Kidney (tissue), 14 donors: ENCODE measurements around the gene ANKRD13B. TPM values are rescaled to one million over a fixed set of nuclear protein-coding genes. Genes with fewer than 3 reads are reported as not detected.

Source experiments
- DNase-seq, 5 donors: peaks; one replicate each; pipeline ENCODE4 v3.0.0-alpha.2; 2013 to 2020
- FAIRE-seq: peaks from 2 replicates; lab custom pipeline; 2012; peaks lifted over from hg19 to GRCh38; lab: Jason Lieb, UNC
- H3K27ac ChIP-seq, 2 donors: one replicate each; pipeline ENCODE4 v1.7.0; 2013; ENCODE audit warnings: low read depth in 2 of 2, low read length in 2 of 2, inconsistent platforms in 1 of 2
- H3K27me3 ChIP-seq: one replicate; pipeline ENCODE4 v1.7.1; 2013; ENCODE audit warnings: low read length, inconsistent platforms; ENCODE audit not compliant: control insufficient read depth, insufficient read depth
- H3K36me3 ChIP-seq, 3 donors: one replicate each; pipeline versions ENCODE4 v1.7.0 to v1.7.1; 2013; ENCODE audit warnings: low read length in 3 of 3, control low read depth in 1 of 3, inconsistent platforms in 1 of 3; ENCODE audit not compliant: insufficient read depth in 3 of 3, control insufficient read depth in 2 of 3
- H3K4me1 ChIP-seq, 3 donors: one replicate each; pipeline versions ENCODE4 v1.7.0 to v1.7.1; 2013; ENCODE audit warnings: low read length in 3 of 3, inconsistent platforms in 1 of 3, low read depth in 1 of 3; ENCODE audit not compliant: control insufficient read depth in 2 of 3, insufficient read depth in 2 of 3
- H3K4me3 ChIP-seq, 3 donors: one replicate each; pipeline versions ENCODE4 v1.7.0 to v1.8.1; 2013; ENCODE audit warnings: low read length in 3 of 3, control low read depth in 1 of 3, inconsistent platforms in 1 of 3
- H3K9ac ChIP-seq, 3 donors: one replicate each; pipeline versions ENCODE4 v1.7.0 to v1.7.1; 2013; ENCODE audit warnings: low read length in 3 of 3, control low read depth in 1 of 3, inconsistent platforms in 1 of 3
- H3K9me3 ChIP-seq, 3 donors: one replicate each; pipeline versions ENCODE4 v1.7.0 to v1.7.1; 2013; ENCODE audit warnings: low read length in 3 of 3, control low read depth in 1 of 3, inconsistent platforms in 1 of 3; ENCODE audit not compliant: control insufficient read depth in 2 of 3, insufficient read depth in 1 of 3
- CTCF ChIP-seq: IDR thresholded peaks from 3 replicates; pipeline ENCODE4 v1.5.1; 2012; ENCODE audit warnings: mild to moderate bottlenecking, moderate library complexity, borderline replicate concordance; ENCODE audit not compliant: insufficient read depth; ENCODE audit errors: extremely low read depth
- intact Hi-C: fragments of 100-400 bp; cut with DNase I; formaldehyde crosslinking; loops from one replicate; pipeline ENCODE4 v1.11.1; 2022
- polyA plus RNA-seq: library from polyadenylated mRNA; stranded (reverse); fragments of 350-450 nt; fragmentation: Illumina TruSeq; extraction: RNeasy Lipid Tissue Mini Kit (QIAGEN cat#74804); gene quantifications from one replicate; pipeline ENCODE4 v1.2.3, GENCODE V29; 2014; ENCODE audit warnings: low read depth, low replicate concordance; ENCODE audit not compliant: insufficient read depth
- total RNA-seq: library from RNA; stranded (reverse); fragmentation: NEBNext Ultra II Directional; extraction: Animal tissue kit (Norgen Biotek cat#: 25700); gene quantifications from one replicate; pipeline ENCODE4 v1.2.1, GENCODE V29; 2021
- donor health status: control.
- donor health status: control.
- donor health status: control.
- donor health status: control.
- donor health status: control.
- donor health status: DM: yes; HTN: yes; CAD: no.
- donor health status: Normal renal cell carcinoma (clear cell type).

The ANKRD13B gene
- total and polyA plus RNA-seq, 2 donors from 2014 or later, result 2.8 to 3.3 TPM

- no peak for FAIRE-seq
- intact Hi-C loops, result no loop called here
- Histone ChIP-seq H3K27me3 (no peaks in the 10 kb centered on the region), H3K27ac (no peak overlapping the region), H3K36me3 (no peaks in the 10 kb centered on the region), H3K4me3 (peak overlapping the region; percentile 9 to 57 (median 41)), H3K9ac (no peak overlapping the region), H3K4me1 (peaks cover 0 to 48% (median 27%) of the 10 kb centered on the region in 3 donors), H3K9me3 (no peaks in the 10 kb centered on the region)
- TF ChIP-seq CTCF, result peak; percentile 95
- DNase-seq, result peak; percentile 95 to 98 (median 97)
Measured at GRCh38 chr17:29591737-29592608, 959 bp upstream of the ANKRD13B start.

- FAIRE-seq (no peak), DNase-seq (peak in 4 of 5 donors; percentile 66 to 79 (median 76))
- H3K4me1 ChIP-seq, result peaks cover 0 to 31% (median 16%) of the 10 kb centered on the region in 3 donors
- no peaks in the 10 kb centered on the region for H3K9me3 ChIP-seq
- intact Hi-C loops, result no loop called here
- no peak for TF ChIP-seq CTCF
- peak overlapping the region in 2 of 3 donors; percentile 32 to 49 for H3K4me3 ChIP-seq
- H3K9ac ChIP-seq, result peak overlapping the region in 1 of 3 donors; percentile 31
- H3K36me3 ChIP-seq, result no peaks in the 10 kb centered on the region
- no peaks in the 10 kb centered on the region for H3K27me3 ChIP-seq
- no peak overlapping the region for H3K27ac ChIP-seq
Measured at GRCh38 chr17:29593591-29594518, 923 bp downstream of the ANKRD13B start.

GRCh38 chr17:29594519-29595090 is 1.7 kb downstream of the ANKRD13B start:
- peaks cover 0 to 31% (median 16%) of the 10 kb centered on the region in 3 donors for H3K4me1 ChIP-seq
- TF ChIP-seq CTCF, result no peak
- H3K4me3 ChIP-seq, result no peak overlapping the region
- FAIRE-seq (no peak), DNase-seq (no peak)
- H3K27me3 ChIP-seq, result no peaks in the 10 kb centered on the region
- no peak overlapping the region for H3K27ac ChIP-seq
- H3K9me3 ChIP-seq, result no peaks in the 10 kb centered on the region
- no peaks in the 10 kb centered on the region for H3K36me3 ChIP-seq
- no peak overlapping the region for H3K9ac ChIP-seq
- intact Hi-C loops, result no loop called here
